Tibial nerve (tissue), 4 donors: ENCODE measurements around the gene KCNQ1.

Experiments
- CTCF ChIP-seq, 5 experiments: fragments of 200-600 bp in 3 of 5; fragments of 450-650 bp in 2 of 5; sonication (generic) in 3 of 5; IDR thresholded peaks; one replicate each; pipeline ENCODE4 v1.5.1; 2016 to 2019; ENCODE audit warnings: antibody characterized with exemption in 5 of 5, mild to moderate bottlenecking in 3 of 5, moderate library complexity in 2 of 5
- EP300 ChIP-seq, 2 donors: sonication (generic); formaldehyde crosslinking; IDR thresholded peaks; one replicate each; pipeline ENCODE4 v1.6.1; 2017; ENCODE audit warnings: antibody characterized with exemption in 2 of 2, mild to moderate bottlenecking in 1 of 2

GRCh38 chr11:2790568-2790921, 345.7 kb downstream of the KCNQ1 start:
- TF ChIP-seq CTCF (IDR thresholded peaks at IDR 0.05) (no peak), EP300 (IDR thresholded peaks at IDR 0.05) (no peak)
